Stimulated activated CD8-positive, alpha-beta memory T cell treated with anti-CD3 and anti-CD28 coated beads, Interleukin-12 subunit alpha, Interleukin-12 subunit beta, amount 100 ng/mL, for 1 hour (primary cell): ENCODE data around the gene HOGA1.
"Not testable (repeated sequence)": the region's sequence is repeated elsewhere in the genome, so short reads cannot be mapped to it uniquely, and the experiment has no call there.

Source experiments
- DNase-seq: peaks from one replicate; pipeline ENCODE4 v3.0.0-alpha.2; 2020; ENCODE audit warnings: low read depth

The HOGA1 gene

DNA sequence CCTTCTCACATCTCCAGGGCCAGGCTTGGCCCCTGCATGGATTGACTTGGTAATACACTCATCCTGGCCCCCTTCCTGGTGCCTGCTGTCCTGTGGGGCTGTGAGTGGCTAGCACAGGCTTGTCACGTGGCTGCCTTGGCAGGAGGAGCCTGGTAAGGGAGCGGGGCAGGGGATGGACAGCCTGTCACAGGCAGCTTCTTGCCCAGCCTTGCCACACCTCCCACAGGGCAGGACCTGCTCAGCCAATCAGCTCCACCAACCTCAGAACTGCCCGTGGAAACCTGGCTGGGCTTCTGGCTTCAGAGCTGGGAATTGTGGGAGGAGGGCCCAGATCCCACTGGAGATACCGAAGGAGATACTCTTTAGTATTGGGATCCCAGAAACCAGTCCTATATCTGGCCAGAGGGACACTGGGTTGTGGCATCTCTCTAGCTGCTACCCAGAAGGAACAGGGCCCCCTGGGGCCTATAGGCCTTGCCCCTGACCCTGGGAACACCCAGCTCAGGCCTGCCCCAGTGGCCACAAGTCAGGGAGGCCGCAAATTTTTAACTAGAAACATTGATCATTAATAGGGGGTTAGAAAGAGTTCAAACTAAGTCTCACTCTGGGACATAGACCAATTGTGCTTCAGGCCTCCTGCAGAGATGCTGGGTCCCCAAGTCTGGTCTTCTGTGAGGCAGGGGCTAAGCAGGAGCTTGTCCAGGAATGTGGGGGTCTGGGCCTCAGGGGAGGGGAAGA lies at the start of gene HOGA1:
TSS of gene HOGA1 (plus strand) at position 330 of the 738 bp plus-strand sequence. CDS start at position 645, 315 bp downstream.
- DNase-seq, result no peak

DNA sequence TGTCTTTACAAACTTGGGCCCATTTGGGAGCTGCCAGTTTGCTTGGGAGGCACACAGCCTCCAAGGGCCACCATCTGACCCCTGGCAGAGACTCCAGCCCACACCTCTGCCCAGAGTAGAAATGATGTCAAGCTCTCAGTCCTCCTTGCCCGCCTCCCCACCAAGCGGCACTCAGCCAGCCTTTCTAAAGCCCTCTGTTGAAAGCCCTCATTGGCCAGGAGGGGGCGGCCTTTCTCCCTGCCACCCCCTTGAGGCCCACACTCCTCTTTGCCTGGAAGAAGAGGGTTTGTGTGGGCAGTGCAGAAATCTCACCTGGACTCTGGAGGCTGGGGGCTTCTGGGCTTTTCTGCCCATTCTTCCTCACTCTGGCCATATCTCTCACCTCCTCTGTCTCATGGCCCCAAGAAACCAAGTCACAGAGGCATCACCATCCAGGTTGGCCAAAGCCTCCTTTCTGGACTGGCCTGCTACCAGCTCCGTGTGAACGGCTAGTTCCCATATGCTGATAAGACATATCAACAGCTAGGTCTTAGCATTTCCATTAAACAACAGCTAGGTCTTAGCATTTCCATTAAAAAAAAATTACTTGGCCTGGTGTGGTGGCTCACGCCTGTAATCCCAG lies 49.3 kb upstream of the HOGA1 start:
- peak; percentile 4 for DNase-seq

DNA sequence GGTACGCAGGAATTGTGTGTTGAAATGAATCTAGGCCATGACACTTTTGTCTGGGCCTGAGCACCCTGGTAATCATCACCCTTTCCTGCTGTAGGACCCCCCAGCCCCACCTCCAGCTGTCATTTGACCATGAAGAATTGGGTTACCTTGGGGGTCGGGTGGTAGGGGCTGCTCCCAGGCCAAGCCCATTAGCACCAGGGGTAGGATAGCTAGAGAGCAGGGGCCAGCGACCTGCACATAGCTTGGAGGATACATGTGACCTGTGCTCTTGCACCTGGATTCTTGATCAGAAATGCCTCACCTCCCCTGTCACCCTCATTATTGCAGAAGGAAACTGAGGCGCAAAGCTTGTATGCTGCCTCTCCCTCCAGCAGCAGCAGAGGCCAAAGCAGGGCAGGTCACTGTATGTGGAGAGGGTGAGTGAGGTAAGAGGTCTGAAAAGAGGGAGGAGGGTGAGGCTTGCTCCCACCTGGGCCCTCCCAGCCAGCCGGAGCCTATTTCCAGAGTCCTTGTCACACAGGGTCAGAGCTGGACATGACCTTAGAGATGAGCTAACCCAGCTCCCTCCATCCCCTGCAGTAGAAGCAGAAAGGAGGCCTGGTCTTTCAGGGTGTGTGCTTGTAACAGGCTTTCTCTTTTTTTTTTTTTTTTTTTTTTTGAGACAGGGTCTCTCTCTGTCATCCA lies 46.9 kb upstream of the HOGA1 start:
- no peak for DNase-seq

DNA sequence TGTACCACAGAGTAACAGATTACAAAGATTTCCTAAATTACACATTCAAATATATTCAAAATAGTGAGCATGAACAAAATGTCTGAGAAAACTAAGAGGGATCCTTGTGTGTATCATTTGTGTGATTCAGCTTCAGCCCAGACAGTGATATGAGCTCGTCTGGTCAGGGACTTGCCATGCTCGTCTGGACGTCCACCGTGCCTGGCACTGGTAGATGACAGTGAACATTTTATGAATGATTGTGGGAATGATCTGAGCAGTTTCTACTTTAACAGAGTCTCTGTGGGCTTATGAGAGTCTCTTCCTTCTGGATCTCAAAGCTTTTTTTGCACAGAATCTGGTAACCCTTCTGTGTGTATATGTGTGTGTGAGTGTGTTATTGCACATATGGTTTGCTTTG lies 45.8 kb upstream of the HOGA1 start:
- no peak for DNase-seq

DNA sequence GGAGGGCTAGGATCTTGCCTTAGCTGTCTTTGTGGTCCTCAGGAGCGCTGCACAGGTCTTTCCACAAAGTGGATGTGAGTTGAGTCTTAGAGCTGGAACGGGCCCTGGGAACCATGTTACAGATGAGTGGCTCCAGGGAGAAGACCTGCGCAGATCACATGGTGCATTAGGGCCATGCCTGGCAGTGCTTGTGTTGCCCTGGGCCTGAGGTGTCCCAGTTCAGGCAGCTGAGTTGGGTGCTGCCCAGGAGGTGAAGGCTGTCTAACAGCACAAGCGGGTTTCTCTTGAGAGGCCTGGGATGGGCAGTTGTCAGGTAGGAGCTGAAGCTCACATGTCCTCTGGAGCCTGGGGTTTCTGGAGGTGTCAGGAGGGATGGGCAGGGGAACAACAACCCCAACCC lies 45.4 kb upstream of the HOGA1 start:
- DNase-seq, result no peak

DNA sequence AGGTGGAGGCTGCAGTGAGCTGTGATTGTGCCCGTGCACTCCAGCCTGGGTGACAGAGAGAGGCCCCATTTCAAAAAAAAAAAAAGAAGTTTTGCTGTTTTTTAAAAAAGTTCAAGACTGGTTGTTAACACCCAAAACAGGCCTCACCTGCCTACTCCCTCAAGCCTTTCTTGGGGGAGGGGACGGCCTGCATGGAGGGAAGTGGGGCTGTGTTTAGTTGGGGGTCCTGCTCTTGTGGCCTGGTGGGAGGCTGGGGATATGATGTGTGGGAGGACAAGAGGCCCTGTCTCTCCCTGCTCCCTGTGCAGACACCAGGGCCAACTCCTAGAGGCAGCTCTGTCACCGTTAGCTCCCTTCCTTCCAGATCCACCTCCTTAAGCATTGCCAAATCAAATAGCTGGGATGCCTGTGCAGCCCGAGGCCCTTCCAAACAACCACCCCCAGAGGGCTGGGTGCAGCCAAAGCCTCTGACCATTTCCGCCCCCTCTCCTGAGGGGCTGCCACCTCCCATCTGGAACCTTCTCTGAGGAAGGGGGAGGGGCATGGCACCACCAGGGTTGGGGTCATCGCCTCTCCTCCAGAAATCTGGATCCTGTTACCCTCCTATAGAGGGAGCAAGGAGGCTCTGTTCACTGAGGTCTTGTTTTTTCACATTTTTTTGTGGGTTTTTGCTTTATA lies 44.5 kb upstream of the HOGA1 start:
- no peak for DNase-seq

DNA sequence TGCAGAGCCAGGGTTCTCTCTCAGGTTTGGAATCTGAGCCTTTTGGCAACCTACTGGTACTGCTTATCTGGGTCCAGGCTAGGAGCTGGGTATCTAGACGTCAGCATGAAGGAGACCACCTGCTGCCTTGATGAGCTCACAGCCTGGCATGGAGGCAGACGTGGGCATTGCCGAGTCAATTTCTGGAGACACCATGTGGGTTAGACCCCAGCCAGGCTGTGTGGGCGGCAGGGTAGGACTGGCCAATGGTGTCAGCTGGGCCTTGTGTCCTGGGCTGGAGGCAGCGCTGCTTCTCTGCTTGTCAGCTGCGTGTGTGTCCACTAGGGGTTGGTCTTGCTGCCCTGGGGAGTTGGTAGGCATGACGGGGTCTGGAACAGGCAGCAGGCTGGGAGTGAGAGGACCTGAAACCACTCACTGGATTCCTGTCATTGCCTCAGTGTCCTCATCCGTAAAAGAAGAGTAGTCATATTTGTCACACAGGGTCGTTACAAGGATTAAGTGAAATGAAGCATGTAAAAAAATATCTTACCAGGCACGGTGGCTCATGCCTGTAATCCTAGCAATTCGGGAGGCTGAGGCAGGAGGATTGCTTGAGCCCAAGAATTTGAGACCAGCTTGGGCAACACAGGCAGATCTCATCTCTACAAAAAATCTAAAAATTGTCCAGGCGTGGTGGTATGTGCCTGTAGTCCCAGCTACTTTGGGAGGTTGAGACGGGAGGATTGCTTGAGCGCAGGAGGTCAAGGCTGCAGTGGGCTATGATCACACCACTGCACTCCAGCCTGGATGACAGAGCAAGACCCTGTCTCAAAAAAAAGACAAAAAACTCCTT lies 43.3 kb upstream of the HOGA1 start:
- no peak for DNase-seq

DNA sequence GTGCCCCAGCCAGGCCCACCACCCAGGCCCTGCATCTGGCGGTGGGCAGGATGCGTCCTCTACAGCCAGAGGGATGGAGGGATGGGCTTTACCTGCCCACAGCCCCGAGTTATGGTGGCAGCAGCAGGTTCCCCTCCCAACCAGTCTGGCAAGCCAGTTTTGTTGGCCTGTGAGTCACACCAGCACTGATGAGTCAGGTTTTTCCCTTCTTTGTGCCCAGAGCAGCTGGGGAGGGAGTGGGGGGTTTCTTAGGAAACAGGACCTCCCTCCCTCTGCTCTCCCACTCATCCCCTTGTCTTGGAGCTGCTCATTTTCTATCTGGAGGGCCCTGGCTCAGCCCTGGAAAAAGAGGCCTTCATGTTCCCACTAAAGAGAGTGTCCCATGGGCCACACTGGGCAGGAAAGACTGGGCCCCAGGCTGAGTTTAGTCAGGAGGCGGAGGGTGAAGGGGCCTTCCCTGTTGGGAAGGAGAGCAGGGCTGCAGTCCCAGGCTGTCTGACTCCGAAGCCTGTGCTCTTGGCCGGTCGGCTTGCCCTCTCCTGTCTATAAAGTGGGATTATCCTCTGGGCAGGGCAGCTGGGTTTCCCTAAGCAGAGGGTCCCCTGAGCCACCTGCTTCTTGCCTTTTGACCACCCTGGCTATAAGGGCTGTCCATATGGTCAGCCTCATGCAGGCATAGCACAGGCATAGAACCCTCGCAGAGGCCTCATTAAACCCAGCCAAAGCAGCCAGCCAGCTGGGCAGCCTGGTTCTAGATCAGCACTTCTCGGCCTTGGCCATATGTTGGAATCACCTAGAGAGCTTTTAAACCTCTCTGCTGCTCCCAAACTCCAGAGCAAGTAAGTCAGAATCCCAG lies 41.8 kb upstream of the HOGA1 start:
- no peak for DNase-seq

DNA sequence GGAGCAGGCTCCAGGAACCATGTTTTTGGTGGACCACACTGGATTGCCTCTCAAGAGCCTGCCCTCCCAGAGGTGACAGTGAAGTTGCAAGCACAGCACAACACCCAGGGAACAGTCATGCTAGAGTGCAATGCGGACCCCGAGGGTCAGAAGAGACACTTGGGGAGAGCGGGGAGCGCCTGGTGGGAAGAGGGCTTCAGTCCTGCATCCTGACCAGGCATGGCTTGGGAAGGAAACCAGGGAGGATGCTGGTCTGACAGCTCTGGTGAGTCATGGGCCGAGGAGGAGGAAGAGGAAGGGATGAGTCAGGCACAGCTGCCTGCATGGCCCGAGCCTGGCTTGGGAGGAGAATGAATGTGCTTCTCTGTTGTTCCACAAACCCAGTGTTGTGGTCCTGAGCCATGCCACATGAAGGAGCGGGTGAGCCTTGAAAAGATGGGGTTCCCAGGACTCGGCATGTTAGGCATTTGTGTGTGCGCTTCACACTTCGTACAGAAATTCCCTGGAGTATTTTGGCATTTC lies 41.1 kb upstream of the HOGA1 start:
- DNase-seq, result no peak

DNA sequence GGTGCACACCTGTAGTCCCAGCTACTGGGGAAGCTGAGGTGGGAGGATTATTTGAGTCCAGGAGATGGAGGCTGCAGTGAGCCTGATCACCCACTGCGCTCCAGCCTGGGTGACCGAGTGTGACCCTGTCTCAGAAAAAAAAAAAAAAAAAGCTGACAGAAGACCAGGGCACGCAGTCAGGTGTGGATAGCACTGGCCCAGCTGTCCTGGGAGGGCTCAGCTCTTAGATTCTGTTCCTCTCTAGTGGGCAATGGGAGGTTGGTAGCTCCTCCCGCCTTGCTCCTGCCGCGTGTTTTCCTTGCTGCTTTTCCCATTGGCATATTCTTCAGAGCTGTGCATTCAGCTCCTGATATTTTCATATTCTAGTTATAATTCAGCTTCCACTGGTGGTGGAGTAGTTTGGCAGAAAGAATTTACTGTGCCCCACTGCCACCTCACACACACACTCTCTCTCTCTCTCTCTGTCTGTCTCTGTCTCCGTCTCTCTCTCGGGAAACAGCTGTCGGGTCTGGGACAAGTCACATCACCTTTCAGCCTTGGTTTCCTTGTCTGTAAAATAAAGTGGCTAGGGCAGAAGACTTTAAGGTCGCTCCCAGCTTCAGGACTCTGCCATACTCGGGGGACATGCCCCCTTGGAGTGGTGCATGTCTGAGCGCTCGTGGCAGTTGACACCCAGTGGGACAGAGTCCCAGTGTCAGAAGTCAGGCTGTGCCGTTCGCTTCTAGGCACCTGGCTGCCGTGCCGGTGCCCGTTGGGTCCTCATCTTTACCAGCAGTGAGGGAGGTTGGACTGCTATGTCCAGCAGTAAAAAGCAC lies 37.5 kb upstream of the HOGA1 start:
- DNase-seq, result no peak

DNA sequence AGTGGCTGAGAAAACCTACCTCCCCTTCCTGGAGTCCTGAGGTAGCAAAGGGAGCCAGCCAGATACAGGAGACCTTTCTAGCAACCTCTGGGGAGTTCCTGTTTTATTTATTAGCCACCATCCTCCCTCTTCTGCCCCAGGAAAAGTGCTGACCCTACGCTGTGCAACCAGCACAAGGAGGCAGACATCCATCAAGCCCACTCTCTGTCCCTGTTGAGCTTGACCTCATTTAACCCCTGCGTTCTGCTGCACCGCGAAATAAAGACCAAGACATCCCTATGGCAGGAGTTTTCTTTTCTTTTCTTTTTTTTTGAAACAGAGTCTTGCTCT lies 37.0 kb upstream of the HOGA1 start:
- DNase-seq, result no peak

DNA sequence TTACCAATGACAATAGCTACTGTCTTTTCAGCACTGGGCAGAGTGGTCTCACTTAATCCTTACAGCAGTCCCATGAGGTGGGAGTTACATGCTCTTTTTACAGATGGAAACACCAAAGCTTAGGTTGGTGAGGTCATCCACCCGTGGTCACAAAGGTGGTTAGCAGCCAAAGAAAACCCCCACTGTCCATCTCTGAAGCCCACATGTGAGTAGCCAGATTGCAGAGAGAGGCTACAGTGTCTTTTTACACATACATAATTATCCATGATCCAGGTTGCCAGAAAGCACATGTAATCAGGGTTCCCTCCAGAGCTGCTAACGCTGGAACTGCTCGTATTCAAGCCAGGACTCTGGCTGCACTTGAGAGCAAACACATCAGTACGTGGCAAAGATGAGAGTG lies 36.2 kb upstream of the HOGA1 start:
- no peak for DNase-seq

DNA sequence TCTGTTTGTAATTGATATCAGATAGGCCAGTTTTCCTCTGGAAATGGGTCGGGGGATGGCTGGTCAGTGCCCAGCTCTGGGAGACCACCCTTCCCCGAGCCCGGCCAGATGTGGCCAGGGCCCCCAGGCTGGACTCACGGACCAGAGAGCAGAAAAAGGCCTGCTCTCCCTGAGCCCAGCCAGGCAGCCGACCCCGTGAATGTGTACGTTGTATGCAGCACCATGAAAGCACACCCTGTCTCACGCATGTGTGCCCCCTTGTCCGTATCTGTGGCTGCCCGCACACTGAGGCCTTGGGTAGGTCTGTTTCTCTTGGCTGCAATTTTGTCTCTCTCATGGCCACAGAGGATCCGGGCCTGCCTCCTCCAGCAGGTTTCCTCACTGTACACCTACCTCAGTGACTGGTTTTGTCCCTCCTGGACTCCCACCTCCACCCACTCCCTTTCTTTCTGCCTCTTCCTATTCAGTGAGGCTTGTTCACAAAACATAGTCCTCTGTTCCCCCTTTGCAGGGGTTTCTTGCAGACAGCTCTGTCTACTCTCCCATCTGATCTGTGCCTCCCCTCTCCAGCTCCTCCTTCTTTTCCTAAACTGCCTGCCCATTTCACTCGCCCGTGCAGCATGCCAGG lies 35.2 kb upstream of the HOGA1 start:
- no peak for DNase-seq

DNA sequence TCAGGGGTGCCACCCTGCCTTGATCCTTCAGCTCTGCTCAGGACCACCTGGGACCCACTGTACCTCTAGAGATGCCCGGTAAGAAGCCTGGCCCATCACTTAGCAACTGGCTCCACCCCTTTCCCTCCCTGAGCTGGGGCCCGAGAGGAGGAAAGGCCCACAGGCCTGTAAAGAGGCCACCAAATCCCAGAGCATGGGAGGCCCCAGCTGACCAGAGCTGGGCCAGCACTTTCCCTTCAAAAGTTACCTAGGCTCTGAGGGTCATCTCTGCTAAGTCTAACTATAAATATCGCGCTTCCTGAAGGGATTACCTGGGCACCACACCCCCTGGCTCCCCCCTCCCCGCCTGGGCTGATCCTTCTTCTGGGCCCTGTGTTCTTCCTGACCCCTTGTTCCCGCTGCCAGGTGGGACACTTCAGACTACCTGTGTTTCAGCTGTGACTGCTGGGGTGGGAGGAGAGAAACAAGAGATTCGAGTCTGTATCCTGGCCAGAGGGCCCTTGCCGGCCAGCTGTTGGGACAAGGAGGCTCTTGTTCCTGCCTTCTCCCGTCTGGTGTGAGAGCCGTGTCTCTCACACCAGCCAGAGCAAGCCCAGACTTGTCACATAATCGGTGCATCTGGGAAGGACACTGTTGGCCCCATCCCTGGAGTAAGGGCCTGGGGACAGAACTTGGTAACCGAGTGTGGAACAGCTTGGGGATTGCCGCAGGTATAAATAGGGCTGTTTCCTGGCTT lies 34.4 kb upstream of the HOGA1 start:
- DNase-seq, result no peak

DNA sequence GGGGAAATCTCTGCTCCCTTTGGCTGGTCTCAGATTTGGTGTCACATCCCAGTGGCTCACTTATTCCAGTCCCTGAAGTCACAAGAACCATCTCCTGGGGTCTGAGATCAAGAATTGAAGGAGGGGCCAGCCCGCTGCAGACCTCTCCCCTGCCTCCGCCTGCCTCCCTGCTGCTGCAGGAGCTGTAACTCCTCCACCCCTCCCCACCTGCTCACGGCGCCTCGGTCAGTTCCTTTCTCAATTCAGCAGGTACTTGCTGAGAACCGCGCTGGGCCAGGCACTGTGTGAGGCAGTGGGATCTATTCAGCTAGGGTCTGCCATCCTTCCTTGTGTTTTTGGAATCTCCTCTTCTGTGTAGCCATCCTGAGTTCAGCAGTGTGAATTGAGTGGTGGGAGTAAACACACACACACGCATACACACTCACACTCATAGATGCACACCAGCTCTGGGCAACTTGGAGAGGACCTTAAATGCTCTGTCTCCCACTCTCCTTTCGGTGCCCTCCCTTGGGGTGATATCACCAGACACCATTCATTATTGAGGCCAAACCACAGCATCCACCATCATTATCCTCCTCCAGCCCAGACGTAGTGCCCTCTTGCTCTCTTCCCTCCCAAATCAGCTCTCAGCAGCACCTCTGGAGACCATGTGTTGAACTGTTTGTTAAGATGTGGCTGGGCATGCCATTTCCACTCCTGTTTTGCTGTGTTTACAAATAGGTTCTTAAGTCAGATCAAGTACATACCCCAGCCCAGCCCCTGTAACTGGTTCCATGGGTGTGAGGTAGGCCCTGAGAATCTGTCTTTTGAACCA lies 33.6 kb upstream of the HOGA1 start:
- no peak for DNase-seq

DNA sequence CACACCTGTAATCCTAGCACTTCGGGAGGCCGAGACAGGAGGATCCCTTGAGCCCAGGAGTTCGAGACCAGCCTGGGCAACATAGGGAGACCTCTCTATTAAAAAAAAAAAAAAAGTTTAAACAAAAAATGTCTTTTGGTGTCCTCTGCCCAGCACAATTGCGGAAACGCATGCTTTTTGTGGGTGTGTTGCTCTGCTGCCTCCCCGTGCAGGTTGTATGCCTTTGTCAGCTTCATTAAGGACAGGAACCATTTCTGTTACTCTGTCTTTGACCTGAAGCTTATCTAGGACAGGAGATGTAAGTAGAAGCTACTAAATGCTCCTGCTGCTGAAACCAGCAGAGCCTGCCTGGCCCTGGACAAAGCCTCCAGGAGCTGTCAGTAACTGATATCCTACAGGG lies 32.9 kb upstream of the HOGA1 start:
- no peak for DNase-seq

DNA sequence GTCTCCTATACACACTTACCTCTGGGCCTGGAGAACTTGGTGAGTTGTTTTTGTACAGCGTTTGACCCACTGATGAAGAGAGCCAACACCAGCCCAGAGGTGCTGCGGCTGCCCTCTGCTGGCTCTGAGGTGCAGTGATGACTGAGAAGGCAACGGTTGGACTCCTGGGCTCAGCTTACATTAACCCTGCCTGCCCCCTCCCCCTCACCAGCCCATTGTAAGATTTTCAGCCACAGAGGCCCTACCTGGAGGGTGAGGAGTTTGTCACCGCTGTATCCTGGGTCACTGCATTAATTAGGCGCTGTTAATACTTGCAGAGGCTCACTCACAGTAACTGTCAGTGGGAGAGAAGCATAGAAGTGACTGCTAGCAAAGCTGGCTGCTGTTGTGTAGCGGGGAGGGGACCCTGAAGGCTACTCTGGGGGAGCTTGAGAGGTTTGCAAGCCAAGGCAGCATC lies 30.6 kb upstream of the HOGA1 start:
- peak; percentile 42 for DNase-seq

DNA sequence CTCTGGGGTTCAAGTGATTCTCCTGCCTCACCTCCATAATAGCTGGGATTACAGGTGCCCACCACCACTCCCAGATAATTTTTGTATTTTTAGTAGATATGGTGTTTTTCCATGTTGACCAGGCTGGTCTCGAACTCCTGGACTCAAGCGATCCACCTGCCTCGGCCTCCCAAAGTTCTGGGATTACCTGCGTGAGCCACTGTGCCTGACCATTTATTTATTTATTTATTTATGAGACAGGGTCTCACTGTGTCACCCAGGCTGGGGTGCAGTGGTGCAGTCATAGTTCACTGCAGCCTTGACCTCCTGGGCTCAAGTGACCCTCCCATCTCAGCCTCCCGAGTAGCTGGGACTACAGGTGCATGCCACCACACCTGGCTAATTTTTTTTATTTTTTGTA lies 29.9 kb upstream of the HOGA1 start:
- DNase-seq, result not testable (repeated sequence)
